Loucy (cell line): ENCODE measurements around the gene PRMT9.

Experiments used
- EZH2phosphoT487 ChIP-seq: fragments of 200-600 bp; IDR thresholded peaks from 2 replicates; pipeline ENCODE4 v1.6.1; 2018; ENCODE audit warnings: antibody characterized with exemption, mild to moderate bottlenecking, moderate library complexity, borderline replicate concordance
- TF ChIP-seq, protein P1 (sequence below): fragments of 200-600 bp; sonication (generic); conservative IDR thresholded peaks from 2 replicates; pipeline ENCODE4 v1.5.1; 2014; ENCODE audit warnings: mild to moderate bottlenecking, antibody characterized with exemption, low read length

GRCh38 chr4:147628415-147628814 lies 55.5 kb downstream of the PRMT9 start:
- TF ChIP-seq, protein P1, sequence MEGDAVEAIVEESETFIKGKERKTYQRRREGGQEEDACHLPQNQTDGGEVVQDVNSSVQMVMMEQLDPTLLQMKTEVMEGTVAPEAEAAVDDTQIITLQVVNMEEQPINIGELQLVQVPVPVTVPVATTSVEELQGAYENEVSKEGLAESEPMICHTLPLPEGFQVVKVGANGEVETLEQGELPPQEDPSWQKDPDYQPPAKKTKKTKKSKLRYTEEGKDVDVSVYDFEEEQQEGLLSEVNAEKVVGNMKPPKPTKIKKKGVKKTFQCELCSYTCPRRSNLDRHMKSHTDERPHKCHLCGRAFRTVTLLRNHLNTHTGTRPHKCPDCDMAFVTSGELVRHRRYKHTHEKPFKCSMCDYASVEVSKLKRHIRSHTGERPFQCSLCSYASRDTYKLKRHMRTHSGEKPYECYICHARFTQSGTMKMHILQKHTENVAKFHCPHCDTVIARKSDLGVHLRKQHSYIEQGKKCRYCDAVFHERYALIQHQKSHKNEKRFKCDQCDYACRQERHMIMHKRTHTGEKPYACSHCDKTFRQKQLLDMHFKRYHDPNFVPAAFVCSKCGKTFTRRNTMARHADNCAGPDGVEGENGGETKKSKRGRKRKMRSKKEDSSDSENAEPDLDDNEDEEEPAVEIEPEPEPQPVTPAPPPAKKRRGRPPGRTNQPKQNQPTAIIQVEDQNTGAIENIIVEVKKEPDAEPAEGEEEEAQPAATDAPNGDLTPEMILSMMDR, result no peak
- no peak for TF ChIP-seq EZH2phosphoT487
